Stimulated activated CD8-positive, alpha-beta memory T cell treated with anti-CD3 and anti-CD28 coated beads, Interleukin-4, amount 100 ng/mL, for 24 hours (primary cell): Measurements from ENCODE around the gene ZNF133.
"Not testable (repeated sequence)": the region's sequence is repeated elsewhere in the genome, so short reads cannot be mapped to it uniquely, and the experiment has no call there.

Experiments
- DNase-seq: peaks from one replicate; pipeline ENCODE4 v3.0.0-alpha.2; 2020; ENCODE audit warnings: low read depth

Gene ZNF133

DNA sequence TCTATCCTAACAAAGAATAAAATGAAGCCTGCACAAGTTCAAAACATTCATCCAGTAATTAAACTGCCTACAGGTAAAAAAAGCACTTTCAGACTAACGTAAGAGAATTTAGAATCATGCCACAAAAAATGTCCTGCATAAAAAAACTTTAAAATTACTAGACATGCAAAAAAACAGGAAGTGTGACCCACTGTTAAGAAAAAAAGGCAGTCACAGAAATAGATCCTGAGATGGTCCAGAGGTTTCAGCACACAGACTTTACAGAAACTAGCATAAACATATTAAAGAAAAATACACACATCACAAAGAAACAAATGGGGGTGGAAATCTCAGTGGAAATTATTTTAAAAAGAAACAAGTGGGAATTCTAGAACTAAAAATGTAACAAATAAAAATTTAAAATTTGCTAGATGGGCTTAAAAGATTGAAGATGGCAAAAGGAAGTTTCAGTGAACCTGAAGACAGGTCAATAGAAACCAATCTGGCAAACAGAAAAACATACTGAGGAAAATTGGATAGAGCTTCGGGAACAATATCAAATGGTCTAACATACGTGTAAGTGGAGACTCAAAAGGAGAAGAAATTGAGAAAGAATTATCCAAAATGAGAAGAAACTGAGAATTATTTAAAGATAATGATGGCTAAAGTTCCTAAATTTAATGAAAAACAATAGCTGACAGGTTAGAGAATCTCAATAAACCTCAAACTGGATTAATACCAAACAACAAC lies 3.4 kb upstream of the ZNF133 start:
- DNase-seq: no peak

DNA sequence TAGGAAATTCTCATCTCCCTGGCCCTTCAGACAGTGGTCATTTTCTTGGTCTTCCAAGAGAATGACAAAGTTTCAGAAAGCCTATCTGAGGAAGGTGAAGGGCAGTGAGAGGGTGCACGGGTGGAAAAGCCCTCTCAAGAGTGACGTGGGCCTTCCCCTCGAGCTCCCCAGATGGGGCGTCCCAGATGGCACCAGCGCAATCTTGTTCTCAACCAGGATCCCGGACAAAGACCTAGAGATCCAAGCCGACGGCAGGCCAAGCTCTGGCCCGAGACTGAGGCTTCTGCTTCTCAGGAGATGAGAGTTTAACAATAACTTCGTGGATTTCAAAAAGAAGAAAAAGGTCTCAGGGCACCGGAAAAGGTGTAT lies 797 bp upstream of the ZNF133 start:
- DNase-seq: no peak

DNA sequence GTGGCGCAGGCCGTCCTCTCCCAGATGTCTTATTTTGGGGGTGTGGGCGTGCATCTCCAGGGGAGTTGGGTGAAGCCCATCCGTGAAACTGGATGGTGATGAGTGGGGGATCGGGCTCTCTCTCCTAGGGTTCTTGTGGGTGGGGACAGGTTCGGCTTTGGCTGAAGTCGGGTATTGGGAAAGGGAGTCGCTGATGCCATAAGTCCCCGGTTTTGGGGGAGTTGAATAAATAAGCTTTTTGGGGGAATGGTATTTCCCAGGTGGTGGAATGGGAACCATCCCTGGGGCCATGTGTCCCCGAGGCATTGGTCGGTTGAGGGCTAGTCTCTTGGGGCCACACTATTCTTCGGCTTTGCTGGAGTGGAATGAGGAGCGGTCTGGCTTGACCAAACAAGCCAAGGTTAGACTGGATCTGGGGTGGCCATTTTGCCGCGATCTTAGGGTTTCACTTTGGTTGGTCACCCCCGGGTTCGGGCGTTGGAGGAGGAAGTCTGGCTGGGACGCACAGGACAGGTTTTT lies 481 bp downstream of the ZNF133 start:
- DNase-seq: no peak

DNA sequence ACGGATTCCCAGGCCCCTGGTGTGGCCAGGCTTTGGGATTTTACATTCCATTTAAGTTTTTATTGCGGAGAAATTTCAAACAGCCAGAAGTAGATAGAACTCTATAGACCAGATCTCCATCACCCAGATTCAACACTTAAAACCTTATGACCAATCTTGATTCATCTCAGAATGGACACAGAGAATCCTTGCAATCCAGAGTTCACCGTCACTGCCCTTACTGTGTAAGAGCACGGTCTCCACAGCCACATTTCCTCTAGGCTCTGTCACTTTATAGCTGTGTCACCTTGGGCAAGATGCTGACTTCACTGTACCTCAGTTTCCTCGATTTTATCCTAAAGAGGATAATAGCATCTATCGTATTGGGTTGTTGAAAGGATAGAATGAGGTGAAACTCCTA lies 979 bp downstream of the ZNF133 start:
- DNase-seq: no peak

DNA sequence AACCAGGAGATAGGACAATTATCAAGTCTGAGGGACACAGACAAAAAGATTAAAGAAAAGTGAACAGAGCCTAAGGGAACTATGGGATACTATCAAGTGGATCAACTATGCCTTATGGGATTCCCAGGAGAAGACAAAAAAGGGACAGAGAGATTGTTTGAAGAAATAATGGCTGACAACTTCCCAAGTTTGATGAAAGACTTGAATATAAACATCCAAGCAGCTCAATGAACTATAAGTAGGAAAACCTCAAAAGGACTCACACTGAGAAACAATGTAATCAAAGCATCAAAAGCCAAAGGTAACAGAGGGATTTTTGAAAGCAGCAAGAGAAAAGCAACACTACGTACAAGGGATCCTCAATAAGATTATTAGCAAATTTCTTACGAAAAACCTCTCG lies 11.0 kb downstream of the ZNF133 start:
- no peak for DNase-seq

DNA sequence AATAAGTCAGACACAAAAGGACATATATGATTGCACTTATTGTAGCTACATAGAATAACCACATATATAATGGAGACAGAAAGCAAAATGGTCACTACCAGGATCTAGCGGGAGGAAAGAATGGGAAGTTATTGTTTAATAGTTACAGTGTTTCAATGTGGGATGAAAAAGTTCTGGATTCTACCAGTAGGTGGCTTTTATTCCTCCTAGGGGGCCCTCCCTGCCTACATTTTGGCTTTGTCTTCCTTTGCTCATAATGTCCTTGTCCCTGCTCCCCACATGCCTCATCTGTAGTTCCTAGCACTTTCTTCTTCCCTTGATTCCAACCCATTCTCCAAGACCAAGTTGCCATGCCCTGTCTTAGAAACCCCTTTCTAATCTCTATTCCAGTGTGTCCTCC lies 16.3 kb downstream of the ZNF133 start:
- DNase-seq: no peak

DNA sequence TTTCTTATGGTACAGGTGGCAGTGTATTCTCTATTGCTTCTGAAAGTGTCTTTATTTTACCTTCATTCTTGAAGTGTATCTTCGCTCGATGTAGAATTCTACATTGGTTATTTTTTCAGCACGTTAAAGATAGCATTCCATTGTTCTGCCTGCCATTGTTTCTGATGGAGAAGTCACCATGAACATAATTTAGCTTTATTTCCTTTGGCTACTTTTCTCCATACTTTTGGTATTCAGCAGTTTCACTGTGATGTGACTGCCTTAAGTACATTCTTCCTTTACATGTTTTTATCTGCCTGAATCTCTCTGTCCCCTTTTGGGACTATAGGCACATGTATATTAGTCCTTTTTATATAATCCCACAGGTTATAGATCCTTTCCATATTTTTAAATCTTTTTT lies 19.0 kb downstream of the ZNF133 start:
- no peak for DNase-seq

DNA sequence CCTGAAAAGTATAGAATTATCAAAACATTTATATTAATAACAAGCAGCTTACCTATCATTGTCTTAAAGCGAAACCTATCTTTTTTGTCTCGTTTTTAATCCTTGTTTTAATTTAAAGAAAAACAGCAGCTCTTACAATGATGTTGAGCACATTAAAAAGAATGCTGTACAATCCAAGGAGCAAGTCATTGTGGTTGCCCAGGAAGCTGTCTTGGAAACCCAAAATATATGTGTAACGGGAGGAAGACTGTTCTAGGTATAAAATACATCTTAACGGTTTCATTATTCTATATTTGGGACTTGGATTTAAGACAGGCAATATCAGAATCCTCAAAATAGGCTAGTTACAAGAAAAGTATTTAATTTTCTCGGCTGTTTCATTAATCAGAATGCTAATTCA lies 21.7 kb downstream of the ZNF133 start:
- no peak for DNase-seq

DNA sequence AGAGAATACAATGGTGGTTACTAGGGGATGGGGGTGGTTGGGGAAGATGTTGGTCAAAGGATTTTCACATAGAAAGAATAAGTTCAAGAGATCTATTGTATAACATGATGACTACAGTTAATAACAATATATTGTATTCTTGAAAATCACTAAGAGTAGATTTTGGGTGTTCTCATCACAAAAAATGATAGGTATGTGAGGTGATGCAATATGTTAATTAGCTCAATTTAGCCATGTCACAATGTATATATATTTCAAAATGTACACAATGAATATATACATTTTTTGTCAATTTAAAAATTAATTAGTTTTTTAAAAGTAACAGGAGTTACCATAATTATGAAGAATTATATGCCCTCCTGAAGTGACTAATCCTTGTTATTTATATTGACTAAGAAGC lies 22.3 kb downstream of the ZNF133 start:
- no peak for DNase-seq

DNA sequence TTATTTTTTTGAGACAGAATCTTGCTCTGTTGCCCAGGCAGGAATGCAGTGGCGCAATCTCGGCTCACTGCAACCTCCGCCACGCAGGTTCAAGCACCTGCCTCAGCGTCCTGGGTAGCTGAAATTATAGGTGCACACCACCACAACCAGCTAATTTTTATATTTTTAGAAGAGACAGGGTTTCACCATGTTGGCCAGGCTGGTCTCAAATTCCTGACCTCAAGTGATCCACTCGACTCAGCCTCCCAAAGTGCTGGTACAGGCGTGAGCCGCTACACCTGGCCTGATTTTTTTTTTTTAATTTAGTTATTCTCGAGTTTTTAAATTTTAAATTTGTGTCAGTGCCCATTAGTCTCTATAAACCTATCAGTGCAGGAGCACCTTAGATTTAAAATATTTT lies 24.4 kb downstream of the ZNF133 start:
- DNase-seq: no peak

DNA sequence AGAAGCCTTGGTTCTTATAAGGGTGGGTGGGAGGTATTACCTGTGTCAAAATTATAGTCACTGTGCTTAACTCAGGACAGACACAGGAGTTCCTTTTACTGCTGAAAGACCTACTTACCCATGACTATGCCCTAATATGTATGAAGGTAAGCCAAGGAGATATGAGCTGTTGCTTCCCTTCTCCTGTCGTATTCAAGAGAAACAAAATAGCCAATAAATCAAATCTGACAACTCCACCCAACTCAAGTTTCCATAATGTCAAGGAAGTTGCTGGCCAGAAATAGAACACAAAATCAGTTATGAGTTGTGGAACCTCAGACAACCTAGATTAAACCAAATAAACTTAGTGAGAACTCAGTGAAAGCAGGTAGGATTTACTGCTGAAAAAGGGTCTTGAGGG lies 25.1 kb downstream of the ZNF133 start:
- DNase-seq: no peak

DNA sequence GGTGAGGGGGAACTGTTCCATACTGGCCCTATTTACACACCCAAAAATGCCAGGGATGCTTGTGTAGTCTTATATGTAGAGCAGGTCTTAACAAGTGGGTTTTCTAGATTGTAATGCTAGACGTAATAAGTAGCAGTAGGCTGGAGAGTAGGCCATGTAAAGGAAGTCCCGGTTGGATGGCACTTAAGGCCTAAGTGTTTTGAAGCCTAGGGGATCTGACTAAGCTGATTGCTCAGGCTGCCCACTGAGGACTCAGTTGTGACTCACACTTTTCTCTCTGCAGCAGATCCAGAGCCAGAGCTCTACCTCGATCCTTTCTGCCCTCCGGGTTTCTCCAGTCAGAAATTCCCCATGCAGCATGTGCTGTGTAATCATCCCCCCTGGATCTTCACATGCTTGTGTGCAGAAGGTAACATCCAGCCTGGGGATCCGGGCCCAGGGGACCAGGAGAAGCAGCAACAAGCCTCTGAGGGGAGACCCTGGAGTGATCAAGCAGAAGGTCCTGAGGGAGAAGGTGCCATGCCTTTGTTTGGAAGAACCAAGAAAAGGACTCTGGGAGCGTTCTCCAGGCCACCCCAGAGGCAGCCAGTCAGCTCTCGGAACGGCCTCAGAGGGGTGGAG lies 26.6 kb downstream of the ZNF133 start:
- DNase-seq: no peak

DNA sequence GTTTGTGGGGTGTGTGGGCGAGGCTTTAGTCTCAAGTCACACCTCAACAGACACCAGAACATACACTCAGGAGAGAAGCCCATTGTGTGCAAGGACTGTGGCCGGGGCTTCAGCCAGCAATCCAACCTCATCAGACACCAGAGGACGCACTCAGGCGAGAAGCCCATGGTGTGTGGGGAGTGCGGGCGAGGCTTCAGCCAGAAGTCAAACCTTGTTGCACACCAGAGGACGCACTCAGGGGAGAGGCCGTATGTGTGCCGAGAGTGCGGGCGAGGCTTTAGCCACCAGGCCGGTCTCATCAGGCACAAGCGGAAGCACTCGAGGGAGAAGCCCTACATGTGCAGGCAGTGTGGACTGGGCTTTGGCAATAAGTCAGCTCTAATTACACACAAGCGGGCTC lies 27.8 kb downstream of the ZNF133 start:
- no peak for DNase-seq

DNA sequence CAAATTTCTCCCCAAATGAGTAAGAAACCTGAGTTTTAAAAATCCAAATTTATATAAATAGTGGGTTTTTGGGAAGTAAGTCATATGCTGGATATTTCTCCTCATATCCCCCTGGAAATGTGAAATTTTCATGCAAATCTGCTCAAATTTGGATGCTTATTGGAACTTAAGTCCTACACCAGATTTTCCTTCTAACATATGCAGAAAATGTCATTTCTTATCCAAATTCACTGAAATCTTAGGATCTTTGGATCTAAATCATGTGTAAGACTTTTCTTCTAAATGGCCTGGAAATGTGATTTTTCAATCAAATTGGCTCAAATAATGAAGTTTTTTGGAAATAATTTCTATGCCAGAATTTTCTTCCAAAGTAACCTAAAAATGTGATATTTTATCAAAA lies 33.0 kb downstream of the ZNF133 start:
- no peak for DNase-seq

DNA sequence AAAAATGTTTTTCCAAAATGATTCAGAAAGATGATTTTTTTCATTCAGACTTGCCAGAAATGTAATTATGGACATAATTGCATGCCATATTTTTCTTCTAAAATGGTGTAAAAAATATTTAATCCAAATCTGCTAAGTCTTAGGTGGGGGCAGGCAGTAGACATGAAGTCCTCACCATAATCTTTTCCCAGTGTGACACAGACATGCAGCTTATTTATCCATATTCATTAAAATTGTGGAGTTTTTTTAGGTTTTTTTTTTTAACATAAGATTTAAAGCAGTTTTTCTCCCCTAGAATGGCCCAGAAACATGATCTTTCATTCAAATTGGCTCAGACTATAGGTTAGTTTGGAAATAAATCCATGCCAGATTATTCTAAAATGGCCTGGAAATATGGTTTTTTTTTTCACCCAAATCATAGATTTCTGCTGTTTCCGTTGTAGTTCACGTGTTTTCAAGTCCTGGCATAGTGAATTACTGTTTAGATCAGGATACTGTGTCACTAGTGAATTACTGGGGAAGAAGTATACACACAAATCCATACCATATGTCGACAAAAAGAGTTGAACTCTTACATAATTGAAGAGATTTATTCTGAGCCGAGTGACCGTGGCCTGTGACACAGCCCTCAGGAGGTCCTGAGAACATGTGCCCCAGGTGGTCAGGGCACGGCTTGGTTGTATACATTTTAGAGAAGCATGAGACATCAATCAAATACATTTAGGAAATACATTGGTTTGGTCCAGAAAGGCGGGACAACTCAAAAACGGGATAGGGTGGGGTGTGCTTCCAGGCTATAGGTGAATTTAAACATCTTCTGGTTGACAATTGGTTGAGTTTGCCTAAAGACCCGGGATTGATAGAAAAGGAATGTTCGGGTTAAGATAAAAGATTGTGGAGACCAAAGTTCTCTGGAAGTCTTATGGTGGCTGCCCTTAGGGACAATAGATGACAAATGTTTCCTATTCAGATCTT lies 33.9 kb downstream of the ZNF133 start:
- DNase-seq: no peak

DNA sequence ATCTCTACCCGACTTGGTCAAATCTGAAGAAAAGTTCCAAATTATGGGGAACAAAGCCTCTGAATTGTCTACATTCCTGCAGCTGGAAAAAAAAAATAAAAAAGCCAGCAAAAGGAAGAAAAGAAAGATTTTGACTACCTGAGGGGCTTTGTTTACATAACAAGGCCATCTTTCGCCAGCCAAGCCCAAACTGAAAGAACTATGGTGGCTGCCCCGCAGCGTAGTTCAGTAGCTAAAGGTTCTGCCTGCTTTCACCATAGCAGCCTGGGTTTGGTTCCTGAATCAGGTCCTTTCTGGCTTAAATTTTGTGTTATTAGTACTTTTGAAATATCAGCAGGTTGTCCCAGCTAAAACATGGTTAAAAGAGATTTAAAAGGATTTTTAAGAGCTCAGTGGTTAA lies 35.4 kb downstream of the ZNF133 start:
- no peak for DNase-seq

DNA sequence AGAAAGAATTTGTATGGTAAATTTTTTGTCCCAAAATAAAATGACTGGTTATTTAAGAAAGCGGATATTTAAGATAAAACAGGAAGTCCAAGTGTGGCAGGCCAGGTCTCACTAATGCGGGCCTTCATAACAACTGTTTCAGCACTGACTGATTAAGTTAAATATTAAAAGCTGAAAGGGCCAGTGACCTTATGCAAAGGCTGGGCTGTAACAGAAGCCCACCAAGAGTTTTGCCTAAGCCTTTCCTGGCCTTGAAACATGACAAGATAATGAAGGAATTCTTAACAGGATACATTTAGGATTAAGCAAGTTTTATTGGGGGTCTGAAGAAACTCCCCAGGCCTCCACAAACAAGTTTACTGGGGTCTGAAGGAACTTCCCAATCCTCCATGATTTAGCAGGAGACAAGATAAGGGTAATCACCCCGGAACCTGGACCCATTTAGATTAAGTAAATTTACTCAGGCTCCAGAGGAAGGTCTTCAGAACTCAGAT lies 36.3 kb downstream of the ZNF133 start:
- no peak for DNase-seq

DNA sequence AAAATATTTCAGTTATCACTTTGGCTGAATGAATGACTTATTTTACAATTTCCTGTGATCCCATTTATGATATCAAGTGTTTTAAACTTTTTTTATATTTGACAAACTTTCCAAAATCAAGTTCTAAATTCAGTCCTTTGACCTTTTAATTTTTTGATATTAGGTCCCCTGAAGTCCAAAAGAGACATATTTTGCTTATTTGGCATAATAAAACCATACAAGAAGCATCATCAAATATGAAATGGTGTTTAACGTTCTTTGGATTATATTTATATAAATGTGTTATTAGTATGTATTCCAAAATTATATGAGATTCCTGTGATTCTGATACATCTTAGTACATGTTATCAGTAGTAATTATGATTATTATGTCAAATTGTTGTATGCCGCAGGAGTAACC lies 38.7 kb downstream of the ZNF133 start:
- no peak for DNase-seq

DNA sequence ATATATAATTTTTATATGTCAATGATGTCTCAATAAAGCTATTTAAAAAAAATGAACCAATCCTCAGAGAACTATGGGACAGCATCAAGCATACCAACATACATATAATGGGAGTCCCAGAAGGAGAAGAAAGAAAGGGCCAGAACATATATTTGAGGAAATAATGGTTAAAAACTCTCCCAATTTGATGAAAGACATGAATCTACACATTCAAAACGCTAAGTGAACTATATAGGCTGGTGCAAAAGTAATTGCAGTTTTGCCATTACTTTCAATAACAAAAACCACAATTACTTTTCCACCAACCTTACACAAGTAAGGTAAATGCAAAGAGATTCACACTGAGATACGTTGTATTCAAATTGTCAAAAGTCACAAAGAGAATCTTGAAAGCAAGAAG lies 43.4 kb downstream of the ZNF133 start:
- DNase-seq: no peak

DNA sequence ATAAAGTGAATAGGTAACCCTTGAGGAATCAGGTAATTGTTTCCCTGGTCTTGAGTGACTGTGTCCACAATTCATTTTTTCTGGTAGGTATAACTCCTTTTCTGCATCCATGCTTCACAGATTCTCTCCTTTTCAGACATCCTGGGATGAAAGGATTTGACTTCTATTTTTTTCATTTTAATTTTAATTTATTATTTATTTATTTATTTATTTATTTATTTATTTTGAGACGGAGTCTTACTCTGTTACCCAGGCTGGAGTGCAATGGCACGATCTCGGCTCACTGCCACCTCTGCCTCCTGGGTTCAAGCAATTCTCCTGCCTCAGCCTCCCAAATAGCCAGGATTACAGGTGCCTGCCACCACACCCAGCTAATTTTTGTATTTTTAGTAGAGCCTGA lies 61.4 kb downstream of the ZNF133 start:
- not testable (repeated sequence) for DNase-seq

DNA sequence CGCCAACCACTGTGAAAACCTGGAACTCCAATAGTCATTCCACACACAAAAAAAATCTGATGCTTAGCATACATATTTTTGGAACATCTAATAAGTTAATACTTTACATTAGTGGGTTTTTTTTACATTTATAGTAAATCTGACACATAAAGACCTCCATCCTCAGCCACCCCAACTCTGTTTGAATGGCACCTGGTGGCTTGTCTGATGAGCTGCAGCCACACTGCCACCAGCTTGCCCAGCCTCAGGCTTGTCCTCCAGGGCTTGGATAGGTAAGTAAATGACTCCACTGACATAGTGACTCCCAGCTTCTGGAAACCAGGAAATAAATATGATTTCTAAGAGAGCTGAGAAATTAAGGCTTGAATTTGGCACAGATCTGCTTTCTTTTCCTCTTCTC lies 71.5 kb downstream of the ZNF133 start:
- DNase-seq: no peak

DNA sequence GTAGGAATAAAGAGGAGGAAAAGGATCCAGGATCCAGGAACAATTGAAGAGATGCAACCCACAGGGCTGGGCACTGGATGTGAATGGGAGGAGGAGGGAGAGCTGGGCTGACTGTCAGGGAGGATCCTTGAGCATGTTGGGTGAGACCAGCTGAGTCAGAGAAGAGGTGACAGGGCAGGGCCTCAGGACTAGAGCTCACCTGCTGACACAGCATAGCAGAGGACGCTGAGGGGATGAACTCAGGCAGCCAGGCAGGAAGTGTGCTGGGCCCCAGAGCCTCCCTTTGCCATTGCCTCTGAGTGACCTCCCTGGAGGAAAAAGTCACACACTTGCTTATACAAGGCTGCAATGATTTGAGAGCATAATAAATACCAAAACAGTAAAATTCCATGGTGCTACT lies 72.3 kb downstream of the ZNF133 start:
- no peak for DNase-seq

DNA sequence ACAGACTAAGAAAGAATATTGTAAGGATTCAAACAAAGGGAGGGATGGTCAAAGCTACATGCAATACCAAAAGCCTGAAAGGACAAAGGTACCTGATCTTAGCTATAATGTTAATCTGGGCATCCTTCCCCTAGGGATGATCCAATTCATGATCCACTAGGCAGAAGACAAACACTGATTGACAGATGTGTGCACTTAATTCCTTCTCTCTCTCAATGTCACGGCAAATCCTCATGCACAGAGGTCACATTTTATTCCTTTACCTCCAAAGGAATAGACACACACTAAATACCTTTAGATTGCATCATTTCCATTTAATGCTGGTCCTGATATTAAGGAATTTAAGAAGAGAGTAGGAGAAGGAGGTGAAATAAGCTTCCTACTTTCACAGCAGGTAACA lies 73.4 kb downstream of the ZNF133 start:
- no peak for DNase-seq
